HG02798 (cell line): ENCODE measurements around the gene ANKS1B.

Source experiments
- ATAC-seq: cut with Tn5 transposase; IDR thresholded peaks from one replicate; pipeline ENCODE4 v1.9.1; 2021; ENCODE audit warnings: mild to moderate bottlenecking; ENCODE audit not compliant: unreplicated experiment, poor library complexity

ANKS1B gene

DNA sequence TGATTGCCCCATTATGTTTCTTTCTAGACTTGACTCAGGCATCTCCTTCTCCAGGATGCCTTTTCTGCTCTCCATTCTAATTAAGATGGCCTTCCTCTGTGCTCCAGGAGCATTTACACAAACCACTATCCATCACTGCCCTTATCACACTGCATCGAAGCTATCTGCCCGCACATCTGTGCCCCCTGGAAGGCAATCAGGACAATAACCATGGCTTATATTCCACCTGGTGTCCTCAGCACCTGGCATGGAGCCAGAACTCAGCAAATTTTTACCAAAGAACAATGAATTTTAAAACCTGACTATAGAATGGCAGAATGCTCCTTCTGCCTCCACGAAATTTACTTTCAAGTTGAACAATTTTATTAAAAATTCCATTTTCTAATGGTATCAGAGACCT, 873.9 kb downstream of the ANKS1B start:
- no peak for ATAC-seq

GRCh38 chr12:99110212-99110611, 874.5 kb downstream of the ANKS1B start:
- ATAC-seq: no peak

DNA sequence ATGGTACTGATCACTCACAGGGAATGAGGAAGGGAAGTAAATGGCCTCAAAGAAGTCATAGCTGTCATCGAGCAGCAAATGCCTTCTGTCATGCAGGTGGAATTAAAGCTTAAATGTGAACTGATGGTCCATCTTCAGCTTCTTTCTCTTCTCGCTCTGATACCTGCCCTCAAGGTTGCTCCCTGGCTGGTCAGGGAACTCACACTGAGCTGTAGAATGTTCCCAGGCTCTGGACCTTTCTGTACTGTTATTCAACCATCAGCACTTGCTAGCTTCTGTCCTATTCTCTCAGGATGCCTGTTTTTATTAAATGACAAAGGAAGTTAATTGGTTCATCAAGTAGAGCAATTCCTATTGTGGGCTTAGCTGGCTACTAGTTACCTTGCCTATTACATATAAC, 875.8 kb downstream of the ANKS1B start:
- no peak for ATAC-seq

DNA sequence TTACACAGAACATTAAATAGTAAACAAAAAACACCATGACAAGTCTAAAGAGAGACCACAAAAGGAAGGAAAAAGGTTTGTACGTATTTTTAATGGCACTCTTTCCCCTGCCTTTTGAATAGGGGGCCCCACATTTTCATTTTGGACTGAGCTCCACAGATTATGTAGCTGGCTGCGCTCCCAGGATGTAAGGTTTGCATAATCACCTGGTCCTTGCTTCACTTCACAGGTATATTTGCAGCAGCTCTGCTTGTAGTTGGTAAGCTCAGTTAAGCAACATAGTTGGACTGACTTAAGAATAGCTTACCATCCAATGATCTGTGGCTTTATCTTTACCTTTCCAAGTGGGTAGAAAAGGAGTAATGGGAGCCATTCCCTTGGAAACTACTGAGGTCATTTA, 885.0 kb downstream of the ANKS1B start:
- no peak for ATAC-seq

GRCh38 chr12:99097171-99097570, 887.6 kb downstream of the ANKS1B start:
- no peak for ATAC-seq

- no peak for ATAC-seq
Measured at GRCh38 chr12:99093166-99093565, 891.6 kb downstream of the ANKS1B start.

GRCh38 chr12:99092100-99092851, 892.5 kb downstream of the ANKS1B start:
- no peak for ATAC-seq

DNA sequence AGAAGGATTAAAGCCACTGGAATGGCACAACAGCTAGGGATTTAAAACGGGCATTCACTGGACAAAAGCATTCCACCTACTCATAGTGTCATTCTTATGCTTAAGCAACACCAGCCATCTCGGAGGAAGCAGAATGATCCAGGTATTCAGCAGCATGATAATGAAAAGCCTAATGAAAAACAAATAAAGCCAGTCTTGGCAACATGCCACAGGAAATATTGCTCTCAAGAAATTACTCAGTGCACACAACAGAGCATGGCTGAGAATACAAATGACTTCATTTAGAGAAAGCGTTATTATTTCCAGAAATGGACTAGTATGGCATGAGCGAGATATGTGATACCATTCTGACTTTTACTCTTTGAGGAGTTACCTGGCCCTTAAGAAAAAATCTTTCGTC, 897.5 kb downstream of the ANKS1B start:
- ATAC-seq: no peak

DNA sequence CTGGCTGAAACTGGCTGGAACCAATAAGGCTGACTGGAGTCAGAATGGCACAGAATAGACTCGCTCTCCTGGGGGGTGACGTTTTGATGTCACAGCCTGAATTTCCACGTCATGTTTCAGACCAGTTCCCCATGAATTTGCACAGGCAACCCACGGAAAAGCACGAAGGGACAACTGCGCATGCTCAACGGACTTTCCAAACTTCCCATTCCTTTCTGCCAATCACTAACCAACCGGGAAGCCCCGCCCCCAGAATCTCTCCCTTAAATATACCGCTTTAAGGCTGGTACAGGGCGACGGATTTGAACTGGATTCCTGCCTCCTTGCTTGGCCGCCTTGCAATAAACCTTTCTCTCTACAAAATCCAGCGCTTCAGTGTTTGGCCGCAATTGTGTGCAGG, 904.9 kb downstream of the ANKS1B start:
- ATAC-seq: no peak

DNA sequence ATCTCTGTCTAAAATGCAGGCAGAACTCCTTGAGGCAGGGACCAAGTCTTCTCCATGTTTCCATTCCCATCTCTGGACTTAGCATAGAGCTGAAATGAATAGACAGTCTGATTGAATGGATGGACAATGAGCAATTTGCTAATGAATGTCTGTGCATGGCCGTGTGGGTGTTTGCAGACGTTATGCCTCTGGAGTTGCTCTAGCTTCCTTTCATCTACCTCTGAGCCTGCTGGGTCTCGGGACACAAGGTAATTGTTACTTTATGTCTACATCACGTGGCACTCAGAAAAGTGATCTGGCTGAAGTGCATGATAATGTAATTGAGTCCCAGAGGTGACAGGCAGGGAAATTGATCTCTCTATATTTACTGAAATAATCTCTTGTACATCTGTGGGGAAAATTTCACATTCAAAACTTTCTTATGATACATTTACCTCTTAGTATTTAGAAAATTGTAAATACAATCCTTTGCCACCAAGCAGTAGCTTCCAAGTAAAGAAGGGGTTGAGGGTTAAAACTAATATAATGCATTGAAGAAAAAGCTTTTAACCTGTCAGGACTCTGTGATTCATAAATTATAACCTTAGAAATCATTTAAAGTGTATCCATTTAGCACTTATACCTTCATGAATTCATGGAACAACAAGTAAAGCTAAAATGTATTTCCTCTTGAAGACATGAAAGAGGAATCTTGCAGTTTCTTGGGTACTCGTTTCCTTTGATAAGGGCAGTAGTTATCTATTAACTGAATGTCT, 915.6 kb downstream of the ANKS1B start:
- ATAC-seq: no peak

GRCh38 chr12:99067171-99067785, 917.5 kb downstream of the ANKS1B start:
- no peak for ATAC-seq

DNA sequence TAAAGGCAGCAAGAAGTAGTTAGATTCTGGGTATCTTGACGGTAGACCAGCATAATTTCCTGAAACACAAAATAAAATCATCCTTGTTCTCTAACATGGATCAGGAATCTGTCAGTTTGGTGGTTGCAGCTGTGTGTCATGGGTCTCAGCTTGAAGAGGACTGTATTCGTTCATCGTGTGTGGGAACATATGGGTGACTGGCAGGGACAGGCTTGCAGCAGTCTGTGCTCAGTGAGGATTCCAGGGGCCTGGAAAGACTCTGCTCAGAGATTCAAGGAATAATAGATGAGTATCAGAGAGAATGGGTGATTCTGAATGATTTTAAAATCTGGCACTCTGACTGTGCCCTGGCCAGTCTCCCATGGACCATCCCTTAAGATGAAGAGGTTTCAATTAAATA, 918.0 kb downstream of the ANKS1B start:
- ATAC-seq: no peak

GRCh38 chr12:99063182-99063581, 921.6 kb downstream of the ANKS1B start:
- no peak for ATAC-seq

DNA sequence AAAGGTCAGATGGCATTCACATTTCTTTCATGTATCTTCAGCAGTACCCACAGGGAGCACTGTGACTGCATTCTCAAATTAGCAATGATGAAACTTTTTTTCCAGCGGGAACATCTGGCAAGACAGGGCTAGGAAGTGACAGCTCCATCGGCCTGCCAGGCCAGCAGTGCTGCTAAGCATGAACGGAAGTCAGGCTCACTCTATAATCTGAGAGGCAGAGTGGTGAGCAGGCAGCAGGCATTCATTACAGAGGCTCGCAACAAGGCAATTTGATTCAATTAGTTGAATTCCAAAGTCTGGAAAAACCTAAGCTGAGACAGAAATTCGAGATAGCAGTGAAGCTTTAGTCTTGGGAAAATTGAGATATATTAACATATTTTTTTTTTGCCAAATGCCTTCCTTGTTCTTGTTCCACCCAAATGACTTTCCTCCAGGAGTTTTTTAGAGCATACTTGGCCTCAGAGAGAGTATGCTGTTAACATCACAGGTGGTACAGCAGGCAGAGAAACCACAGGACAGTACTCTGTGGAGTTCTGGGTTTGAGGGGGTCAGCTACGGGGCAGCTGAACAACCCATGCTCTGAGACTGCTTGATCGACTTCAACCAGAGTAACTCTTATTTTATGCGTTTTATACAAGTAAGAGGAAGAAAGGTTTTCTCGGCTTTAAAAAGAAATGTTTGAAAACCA, 924.8 kb downstream of the ANKS1B start:
- no peak for ATAC-seq

- ATAC-seq: no peak
Measured at GRCh38 chr12:99057670-99058069, 927.1 kb downstream of the ANKS1B start.

- no peak for ATAC-seq
Measured at GRCh38 chr12:99056186-99056585, 928.5 kb downstream of the ANKS1B start.

DNA sequence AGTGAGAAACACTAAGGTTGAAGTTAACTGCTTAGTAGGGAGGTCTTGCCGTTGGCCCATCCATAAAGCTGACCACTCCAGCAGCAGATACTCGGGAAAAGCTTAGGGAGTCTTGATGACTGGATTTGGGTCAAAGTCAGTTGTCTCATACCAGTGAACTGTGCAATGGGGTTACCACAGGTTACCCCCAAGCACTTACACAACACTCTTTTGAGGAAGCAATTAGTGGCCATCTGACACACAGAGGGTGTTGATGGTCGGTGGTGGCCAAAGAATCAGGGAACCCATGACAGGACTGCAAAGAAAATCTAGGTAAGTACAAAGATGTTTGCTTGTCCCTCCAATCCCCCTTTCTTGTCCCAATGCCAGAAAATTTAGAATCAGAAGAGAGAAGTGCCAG, 929.4 kb downstream of the ANKS1B start:
- no peak for ATAC-seq

DNA sequence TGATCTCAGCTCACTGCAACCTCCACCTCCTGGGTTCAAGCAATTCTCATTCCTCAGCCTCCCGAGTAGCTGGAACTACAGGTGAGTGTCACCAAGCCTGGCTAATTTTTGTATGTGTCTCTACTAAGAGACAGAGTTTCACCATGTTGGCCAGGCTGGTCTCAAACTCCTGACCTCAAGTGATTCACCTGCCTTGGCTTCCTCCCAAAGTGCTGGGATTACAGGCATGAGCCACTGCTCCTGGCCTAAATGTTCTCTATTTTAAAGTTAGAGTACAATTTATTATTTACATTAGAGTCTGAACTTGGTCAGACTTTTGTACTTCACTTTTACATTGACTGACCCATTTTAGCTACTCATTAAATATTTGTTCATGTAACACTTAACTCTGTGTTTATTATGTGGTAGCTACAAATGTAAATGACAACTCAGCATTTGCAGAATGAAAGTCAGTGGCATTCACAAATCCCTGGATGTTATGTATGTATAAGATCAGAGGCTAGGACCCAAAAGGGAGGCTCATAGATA, 930.1 kb downstream of the ANKS1B start:
- no peak for ATAC-seq

- ATAC-seq: no peak
Measured at GRCh38 chr12:99053616-99054362, 930.9 kb downstream of the ANKS1B start.

GRCh38 chr12:99049774-99050173, 935.0 kb downstream of the ANKS1B start:
- ATAC-seq: no peak
